Heart left ventricle (tissue), 13 donors: ENCODE measurements around the gene MT1M.

Experiments used
- POLR2A ChIP-seq, 2 donors: fragments of 450-650 bp; IDR thresholded peaks; one replicate each; pipeline ENCODE4 v1.6.1; 2017; ENCODE audit warnings: antibody characterized with exemption in 2 of 2, mild to moderate bottlenecking in 2 of 2, moderate library complexity in 2 of 2
- TF ChIP-seq, protein P1 (sequence below), 12 donors: fragments of 200-600 bp; sonication (generic) in 4 of 12; IDR thresholded peaks; one replicate each; pipeline versions ENCODE4 v1.5.0 to v1.8.0; 2018 to 2022; ENCODE audit warnings: antibody characterized with exemption in 12 of 12, mild to moderate bottlenecking in 5 of 12
- donor health status: ischemic (EF 13 %, LVEDD 7.1; RV severe dilation, severe dysfunction).
- donor health status: DM: no; HTN: yes; CAD: no.
- donor health status: DM: no; HTN: no; CAD: no.
- donor health status: ischemic (EF 25% LVEDD 6.9; RV normal size, moderate dysfunction).
- donor health status: ischemic (EF 25% LVEDD 5.7; RV mildly dilated, moderate dysfunction).
- donor health status: ischemic (EF 35%, LVEDD 5.7; RV mildly dilated, moderate dysfunction).
- donor health status: nonischemic (EF 11% LVEDD 7.7; RV severe dilation, severe dysfunction).
- donor health status: DM: yes; HTN: yes; CAD: no.
- donor health status: PGD.
- donor health status: ischemic (EF 29% LVEDD 5.4; RV normal size, mild dysfunction).
- donor health status: nonischemic (EF 23%, LVEDD 6.1; RV moderate dilation, normal function).

DNA sequence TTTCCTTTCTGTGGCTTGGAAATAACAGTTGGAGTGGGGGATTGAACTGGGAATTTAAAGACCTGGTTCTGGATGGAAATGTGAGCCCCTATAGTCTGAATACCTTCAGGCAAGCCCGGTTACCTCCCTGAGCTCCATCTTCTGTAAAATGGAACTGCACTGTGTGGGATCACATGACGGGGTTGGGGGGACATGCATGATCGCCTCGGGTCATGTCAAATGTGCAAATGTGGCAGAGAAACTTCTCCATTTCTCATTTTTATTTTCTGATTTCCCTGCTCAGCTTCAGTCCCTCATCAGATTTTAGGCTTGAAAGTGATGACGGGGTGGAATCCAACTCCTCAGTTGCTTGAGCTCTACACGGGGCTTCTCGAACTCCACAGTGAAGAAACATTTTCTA lies 20.8 kb downstream of the MT1M start:
- TF ChIP-seq, protein P1, sequence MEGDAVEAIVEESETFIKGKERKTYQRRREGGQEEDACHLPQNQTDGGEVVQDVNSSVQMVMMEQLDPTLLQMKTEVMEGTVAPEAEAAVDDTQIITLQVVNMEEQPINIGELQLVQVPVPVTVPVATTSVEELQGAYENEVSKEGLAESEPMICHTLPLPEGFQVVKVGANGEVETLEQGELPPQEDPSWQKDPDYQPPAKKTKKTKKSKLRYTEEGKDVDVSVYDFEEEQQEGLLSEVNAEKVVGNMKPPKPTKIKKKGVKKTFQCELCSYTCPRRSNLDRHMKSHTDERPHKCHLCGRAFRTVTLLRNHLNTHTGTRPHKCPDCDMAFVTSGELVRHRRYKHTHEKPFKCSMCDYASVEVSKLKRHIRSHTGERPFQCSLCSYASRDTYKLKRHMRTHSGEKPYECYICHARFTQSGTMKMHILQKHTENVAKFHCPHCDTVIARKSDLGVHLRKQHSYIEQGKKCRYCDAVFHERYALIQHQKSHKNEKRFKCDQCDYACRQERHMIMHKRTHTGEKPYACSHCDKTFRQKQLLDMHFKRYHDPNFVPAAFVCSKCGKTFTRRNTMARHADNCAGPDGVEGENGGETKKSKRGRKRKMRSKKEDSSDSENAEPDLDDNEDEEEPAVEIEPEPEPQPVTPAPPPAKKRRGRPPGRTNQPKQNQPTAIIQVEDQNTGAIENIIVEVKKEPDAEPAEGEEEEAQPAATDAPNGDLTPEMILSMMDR (IDR thresholded peaks at IDR 0.05), result no peak
- TF ChIP-seq POLR2A (IDR thresholded peaks at IDR 0.05), result no peak
